GM12892 (cell line): ENCODE data around the gene CTSC.

Experiments
- DNase-seq: peaks from one replicate; pipeline ENCODE4 v3.0.0; 2011; ENCODE audit not compliant: insufficient read length
- FAIRE-seq: peaks from 2 replicates; lab custom pipeline; 2011; peaks lifted over from hg19 to GRCh38; lab: Jason Lieb, UNC
- POLR2A ChIP-seq: IDR thresholded peaks from 2 replicates; pipeline ENCODE4 v1.6.1; 2011; ENCODE audit warnings: low read depth, low read length, control low read depth
- POLR2AphosphoS5 ChIP-seq: IDR thresholded peaks from 2 replicates; pipeline ENCODE4 v1.6.1; 2011; ENCODE audit warnings: low read depth, low read length, control low read depth
- TAF1 ChIP-seq: IDR thresholded peaks from 2 replicates; pipeline ENCODE4 v1.6.1; 2011; ENCODE audit warnings: low read depth, mild to moderate bottlenecking, control low read depth, low read length, borderline replicate concordance

Gene CTSC

DNA sequence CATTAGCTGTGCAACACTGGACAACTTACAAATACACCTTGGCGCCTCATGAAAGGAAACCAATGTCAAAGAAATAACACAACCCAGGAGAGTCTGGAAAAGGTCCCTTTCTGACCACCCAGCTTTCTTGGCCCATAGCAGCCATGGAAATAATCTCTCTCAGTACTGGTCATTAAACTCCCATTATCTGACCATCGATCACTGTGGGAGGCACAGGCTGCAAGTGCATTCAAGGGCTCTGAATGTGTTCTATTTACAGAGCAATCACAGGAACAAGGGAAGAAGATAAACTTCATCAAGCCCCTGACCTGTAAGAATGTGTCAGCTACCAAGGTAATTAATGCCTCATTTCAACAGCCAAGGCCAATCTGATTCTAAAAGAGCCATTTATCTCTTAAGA, 40.1 kb downstream of the CTSC start:
- FAIRE-seq (no peak), DNase-seq (no peak)
- TF ChIP-seq POLR2AphosphoS5 (no peak), POLR2A (no peak), TAF1 (no peak)

DNA sequence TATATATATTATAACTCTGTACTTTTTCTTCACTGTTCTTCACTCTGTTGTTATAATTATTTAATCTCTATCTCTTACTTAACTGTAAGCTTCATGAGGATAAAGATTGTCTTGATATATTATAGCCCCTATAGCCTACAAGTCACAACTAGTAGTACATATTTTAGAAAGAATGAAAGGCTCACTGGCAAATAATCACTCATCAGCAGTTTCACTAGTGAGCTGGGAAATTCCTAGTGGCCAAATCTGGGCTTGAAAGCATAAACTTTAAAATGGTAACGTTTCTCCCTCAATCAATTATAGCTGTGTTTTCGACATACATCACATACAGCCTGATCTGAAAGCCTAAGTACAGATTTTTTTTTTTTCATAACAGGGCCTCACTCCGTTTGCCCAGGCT, 42.5 kb downstream of the CTSC start:
- TF ChIP-seq POLR2AphosphoS5 (no peak), TAF1 (no peak), POLR2A (no peak)
- FAIRE-seq (peak; percentile 50), DNase-seq (no peak)

DNA sequence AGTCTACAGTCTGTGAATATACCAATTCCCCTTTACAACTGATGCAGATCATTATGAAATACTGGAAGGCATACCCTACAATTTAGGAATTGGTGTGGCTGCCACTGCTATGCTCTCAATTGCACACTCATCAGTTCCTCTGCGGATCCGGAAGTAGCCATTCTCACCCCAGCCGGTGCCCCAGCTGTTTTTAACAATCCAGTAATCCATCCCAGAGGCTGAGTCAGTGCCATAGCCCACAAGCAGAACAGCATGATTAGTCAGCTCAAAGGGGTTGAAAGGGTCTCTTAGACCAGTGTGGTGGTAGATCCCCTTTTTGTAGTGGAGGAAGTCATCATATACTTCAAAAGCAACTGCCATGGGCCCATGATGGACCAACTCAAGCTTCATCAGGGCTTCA, 43.6 kb downstream of the CTSC start:
- FAIRE-seq, result no peak
- DNase-seq, result no peak
- TF ChIP-seq TAF1, result no peak

DNA sequence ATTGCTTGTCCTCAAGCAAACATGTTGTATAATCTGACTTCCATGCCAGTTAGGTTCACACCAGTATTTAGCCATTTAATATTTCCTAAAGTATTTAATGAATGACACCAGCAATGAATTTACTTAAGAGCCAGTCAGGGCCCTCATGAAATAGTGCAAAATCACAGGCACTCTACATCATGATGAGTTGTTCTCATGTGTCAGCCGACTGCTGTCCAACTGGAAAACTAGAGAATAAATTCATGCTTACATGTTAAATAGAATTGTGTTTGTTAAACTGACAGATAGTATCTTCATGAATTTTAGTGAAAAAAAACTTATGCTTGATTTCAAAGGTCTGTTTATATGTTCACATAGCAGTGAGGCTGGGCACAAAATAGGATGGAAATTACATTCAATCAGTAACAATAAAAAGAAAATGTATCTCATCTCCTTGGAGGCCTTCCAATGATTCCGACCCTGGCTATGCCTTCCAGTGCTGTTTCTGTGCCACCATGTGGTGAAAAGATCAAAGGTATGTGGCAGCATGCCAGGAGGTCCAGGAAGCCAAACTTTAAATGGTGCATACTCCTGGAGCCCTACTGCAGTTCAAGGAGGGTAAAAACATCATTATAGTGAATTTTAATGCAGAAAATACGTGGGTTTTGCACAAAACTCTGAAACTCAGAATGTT, 45.2 kb downstream of the CTSC start:
- FAIRE-seq, result no peak
- no peak for DNase-seq
- TF ChIP-seq POLR2A (no peak), POLR2AphosphoS5 (no peak), TAF1 (no peak)

DNA sequence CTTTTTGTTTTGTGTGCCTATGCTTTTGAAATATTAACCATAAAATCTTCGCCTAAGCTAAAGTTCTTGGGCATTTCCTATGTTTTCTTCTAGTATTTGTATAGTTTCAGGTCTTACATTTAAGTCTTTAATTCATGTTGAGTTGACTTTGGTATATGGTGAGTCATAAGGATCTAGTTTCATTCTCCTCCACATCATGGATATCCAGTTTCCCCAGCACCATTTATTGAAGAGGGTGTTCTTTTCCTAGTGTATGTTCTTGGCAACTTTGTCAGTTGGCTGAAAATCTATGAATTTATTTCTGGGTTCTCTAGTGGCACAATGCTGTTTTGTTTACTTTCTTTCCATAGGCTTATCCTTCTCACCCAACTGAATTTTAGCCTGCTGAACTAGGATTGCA, 49.0 kb downstream of the CTSC start:
- DNase-seq (no peak), FAIRE-seq (no peak)
- TF ChIP-seq TAF1, result no peak
- TF ChIP-seq POLR2AphosphoS5, result no peak
- no peak for TF ChIP-seq POLR2A

DNA sequence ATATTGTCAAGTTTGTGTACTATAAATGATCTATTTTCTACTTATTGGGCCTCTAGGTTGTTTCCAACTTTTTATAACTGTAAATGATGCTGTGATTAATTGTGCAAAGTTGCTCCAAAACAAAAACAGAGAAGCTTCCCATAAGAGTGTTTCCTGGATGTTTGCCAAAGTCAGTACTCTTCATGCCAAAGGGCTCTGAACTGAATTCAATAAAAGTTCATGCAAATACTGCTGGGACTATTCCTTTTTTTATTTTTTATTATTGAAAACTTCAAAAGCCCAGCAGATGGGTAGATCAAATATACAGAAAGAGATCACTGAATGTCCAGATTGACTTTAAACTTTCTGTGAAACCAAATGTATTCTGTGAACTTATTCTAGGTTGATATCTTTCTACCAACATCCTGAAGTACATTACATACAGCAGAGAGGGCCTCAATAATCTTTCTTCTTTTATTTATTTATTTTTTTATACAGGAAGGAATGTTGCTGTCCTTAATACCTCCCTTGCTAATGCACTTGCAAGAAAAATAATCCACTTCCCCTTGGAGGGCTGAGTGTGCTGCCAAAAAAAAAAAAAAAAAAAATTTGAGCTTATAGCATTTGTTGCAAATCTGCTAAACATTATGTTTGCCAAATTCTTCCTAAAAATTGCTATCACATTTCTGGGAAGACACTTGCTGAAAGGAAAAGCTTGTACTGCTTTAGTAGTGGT, 53.0 kb downstream of the CTSC start:
- FAIRE-seq (no peak), DNase-seq (no peak)
- TF ChIP-seq TAF1 (no peak), POLR2A (no peak), POLR2AphosphoS5 (no peak)

DNA sequence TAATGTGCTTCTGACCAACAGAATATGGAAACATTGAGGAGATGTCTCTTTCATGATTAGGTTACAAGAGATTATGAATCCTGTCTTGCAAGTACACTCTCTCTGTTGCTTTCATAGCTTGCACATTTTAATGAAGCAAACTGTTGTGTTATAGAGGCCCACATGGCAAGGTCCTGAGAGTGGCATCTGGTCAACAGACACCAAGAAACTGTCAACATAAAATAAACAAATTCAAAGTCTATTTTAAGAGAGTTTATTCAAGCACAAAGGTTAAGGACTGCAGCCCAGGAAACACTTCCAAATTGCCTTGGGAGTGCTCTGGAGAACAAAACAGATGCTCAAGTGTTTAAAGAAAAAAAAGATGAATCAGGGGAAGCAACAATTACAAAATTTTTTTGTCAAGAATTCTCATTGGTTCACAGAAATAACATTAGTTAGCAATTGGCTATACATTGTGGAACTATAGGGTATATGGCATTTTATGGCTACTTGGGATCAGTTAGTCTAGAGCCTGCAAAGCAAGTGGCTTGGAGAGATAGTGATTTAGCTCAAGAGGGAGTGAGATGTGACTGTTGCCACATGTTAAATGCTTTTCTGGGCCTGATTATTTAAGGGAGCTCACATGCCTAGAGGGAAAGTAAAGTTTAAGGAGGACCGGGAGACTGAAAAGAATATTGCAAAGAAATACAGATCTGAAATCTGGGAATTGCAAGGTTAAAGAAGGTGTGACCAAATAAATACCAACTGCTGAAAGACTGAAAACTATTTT, 54.6 kb downstream of the CTSC start:
- FAIRE-seq (peak; percentile 33), DNase-seq (no peak)
- TF ChIP-seq TAF1, result no peak
- TF ChIP-seq POLR2AphosphoS5, result no peak
- no peak for TF ChIP-seq POLR2A

DNA sequence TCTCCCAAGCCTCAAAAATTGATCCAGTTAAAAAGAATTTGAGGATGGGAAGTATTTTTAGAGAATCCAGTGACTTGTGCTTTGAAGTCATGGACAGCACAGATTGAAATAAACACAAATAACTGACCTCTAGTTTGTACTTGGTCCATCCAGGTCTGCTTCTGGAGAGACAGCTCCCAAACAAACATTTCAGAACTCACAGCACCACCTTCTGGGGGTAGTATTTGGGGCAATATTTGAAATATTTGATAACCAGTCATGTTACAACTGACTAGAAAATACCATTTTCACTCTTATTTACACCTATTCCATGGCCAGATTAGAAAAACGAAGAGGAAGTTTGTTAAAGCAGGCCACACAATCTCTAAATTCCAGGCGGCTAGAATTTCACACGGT, 56.2 kb downstream of the CTSC start:
- DNase-seq (no peak), FAIRE-seq (peak; percentile 46)
- TF ChIP-seq POLR2A, result no peak
- TF ChIP-seq TAF1, result no peak
- no peak for TF ChIP-seq POLR2AphosphoS5

DNA sequence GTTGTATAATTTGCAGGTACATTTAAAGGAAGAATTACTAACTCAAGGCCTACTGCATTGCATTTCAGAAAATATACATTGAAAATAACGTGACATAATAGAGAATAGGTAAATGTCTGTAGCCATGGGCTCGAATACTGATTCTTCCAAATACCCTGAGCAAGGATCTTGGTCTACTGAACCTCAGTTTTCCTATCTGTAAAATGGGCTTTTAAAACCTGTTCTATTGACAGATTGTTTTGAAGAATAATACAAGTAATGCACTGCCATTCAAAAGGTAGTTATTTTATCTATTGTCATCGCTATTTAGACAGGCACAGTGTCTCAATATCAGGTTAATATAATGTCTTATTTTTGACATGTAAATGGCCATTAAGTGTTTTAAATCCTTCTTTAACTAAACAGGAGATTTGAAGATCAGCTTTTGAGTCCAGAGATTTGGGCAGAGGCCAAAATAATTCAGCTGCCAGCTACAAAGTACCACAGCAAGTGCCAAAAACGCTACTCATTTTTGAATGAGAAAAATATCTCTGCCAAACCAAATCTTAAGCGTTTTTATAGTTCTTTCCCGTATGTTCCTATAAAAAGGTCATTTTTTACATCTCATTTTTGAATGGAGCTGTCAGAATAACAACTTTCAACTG, 56.7 kb downstream of the CTSC start:
- DNase-seq, result no peak
- TF ChIP-seq POLR2A, result no peak
- TF ChIP-seq POLR2AphosphoS5, result no peak
- no peak for TF ChIP-seq TAF1
- FAIRE-seq, result peak; percentile 5

DNA sequence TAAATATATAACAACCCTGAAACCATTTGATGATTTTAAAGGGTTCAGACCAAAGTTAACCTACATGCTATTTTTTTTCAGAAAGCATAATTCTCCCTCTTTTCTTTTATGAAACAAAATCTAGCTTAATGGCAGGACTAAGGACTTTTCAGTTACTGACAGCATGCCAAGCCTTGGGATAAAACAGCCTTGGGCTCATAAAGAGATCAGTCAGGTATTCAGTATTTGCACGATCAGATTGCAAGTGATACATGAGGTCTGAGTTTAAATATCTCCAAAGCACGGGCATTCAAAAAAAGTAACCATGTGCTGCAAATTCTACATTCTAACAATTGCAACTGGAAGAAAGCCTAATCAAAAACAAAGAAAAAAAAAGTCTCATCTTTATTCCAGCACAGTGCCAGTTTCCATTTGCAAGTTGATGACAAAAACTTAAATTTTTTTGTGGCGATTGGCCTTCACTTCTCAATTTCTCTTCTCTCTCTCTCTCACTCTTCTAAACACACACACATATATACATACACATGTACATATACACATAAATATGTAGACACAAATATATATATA, 60.1 kb downstream of the CTSC start:
- FAIRE-seq (no peak), DNase-seq (no peak)
- TF ChIP-seq POLR2A (no peak), TAF1 (no peak), POLR2AphosphoS5 (no peak)

DNA sequence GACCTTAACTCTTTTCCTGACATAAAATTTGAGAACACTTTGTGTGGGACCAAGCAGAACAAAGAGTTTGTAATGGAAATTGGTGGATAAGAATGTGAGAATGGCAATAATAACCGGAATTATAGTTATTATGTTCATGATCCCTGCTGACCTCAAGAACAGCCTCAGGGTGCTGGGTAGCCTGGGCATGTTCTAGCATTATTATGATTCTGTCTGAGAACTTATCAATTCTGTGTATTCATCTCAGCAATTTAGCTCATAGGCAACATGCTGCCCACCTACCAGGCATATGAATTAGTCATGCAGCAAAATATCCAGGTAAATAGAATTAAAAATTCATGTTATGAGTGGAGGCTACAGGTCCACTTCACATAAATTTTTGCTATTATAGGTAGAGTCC, 61.9 kb downstream of the CTSC start:
- DNase-seq (no peak), FAIRE-seq (no peak)
- TF ChIP-seq POLR2AphosphoS5 (no peak), TAF1 (no peak), POLR2A (no peak)
